GM18868 (cell line): ENCODE measurements around the gene PROCA1.
"Not testable (repeated sequence)": the region's sequence is repeated elsewhere in the genome, so short reads cannot be mapped to it uniquely, and the experiment has no call there.

Experiments
- ATAC-seq: cut with Tn5 transposase; IDR thresholded peaks from one replicate; pipeline ENCODE4 v1.9.1; 2021; ENCODE audit warnings: mild to moderate bottlenecking, moderate library complexity; ENCODE audit not compliant: unreplicated experiment

PROCA1 gene

GRCh38 chr17:28726226-28726626 lies 14.5 kb upstream of the PROCA1 start, which contains the start of gene TLCD1:
TSS of gene TLCD1 (minus strand) at chr17:28726233. CDS start at chr17:28726097, 136 bp downstream.
- ATAC-seq = no peak

- no peak for ATAC-seq
Measured at GRCh38 chr17:28725660-28726225, 14.1 kb upstream of the PROCA1 start.

GRCh38 chr17:28725166-28725659 lies 13.5 kb upstream of the PROCA1 start:
- ATAC-seq = no peak

GRCh38 chr17:28724500-28725165 lies 12.9 kb upstream of the PROCA1 start:
- ATAC-seq = no peak

GRCh38 chr17:28723836-28724499 lies 12.3 kb upstream of the PROCA1 start:
- not testable (repeated sequence) for ATAC-seq

GRCh38 chr17:28723159-28723835 lies 11.6 kb upstream of the PROCA1 start:
- ATAC-seq = no peak

- no peak for ATAC-seq
Measured at GRCh38 chr17:28722417-28723158, 10.9 kb upstream of the PROCA1 start.

- not testable (repeated sequence) for ATAC-seq
Measured at GRCh38 chr17:28720997-28721329, 9.3 kb upstream of the PROCA1 start.

GRCh38 chr17:28720247-28720996 lies 8.7 kb upstream of the PROCA1 start:
- ATAC-seq = no peak

GRCh38 chr17:28719021-28719433 lies 7.3 kb upstream of the PROCA1 start:
- ATAC-seq = no peak

- no peak for ATAC-seq
Measured at GRCh38 chr17:28718333-28719020, 6.8 kb upstream of the PROCA1 start.

- ATAC-seq = no peak
Measured at GRCh38 chr17:28717578-28718332, 6.1 kb upstream of the PROCA1 start, which contains the start of gene RAB34. TSS of gene RAB34 (minus strand) at chr17:28717868. CDS start at chr17:28717266, 602 bp downstream.

- no peak for ATAC-seq
Measured at GRCh38 chr17:28716740-28717577, 5.3 kb upstream of the PROCA1 start.

- no peak for ATAC-seq
Measured at GRCh38 chr17:28715217-28715616, 3.5 kb upstream of the PROCA1 start.

- no peak for ATAC-seq
Measured at GRCh38 chr17:28714281-28714680, 2.6 kb upstream of the PROCA1 start.

- no peak for ATAC-seq
Measured at GRCh38 chr17:28712705-28713415, 1.2 kb upstream of the PROCA1 start.

GRCh38 chr17:28712032-28712704 lies 480 bp upstream of the PROCA1 start:
- no peak for ATAC-seq
